Liver (tissue), 9 donors: Measurements from ENCODE around the gene CYP4F11. TPM values are rescaled to one million over a fixed set of nuclear protein-coding genes. Genes with fewer than 3 reads are reported as not detected.

ENCODE experiments used
- DNase-seq: peaks from one replicate; pipeline ENCODE4 v3.0.0-alpha.2; 2017; ENCODE audit warnings: low spot score
- H3K27ac ChIP-seq, 2 donors: one replicate each; pipeline ENCODE4 v1.7.0; 2013; ENCODE audit warnings: inconsistent platforms in 2 of 2, low read length in 2 of 2, control low read depth in 1 of 2, low read depth in 1 of 2, mild to moderate bottlenecking in 1 of 2
- H3K27me3 ChIP-seq, 4 donors: one replicate each; pipeline versions ENCODE4 v1.6.1 to v1.7.0; 2013; ENCODE audit warnings: low read length in 3 of 4, inconsistent platforms in 1 of 4, mild to moderate bottlenecking in 1 of 4, moderate library complexity in 1 of 4; ENCODE audit not compliant: control insufficient read depth in 4 of 4, insufficient read depth in 4 of 4
- H3K36me3 ChIP-seq, 4 donors: one replicate each; pipeline versions ENCODE4 v1.6.1 to v1.7.0; 2013; ENCODE audit warnings: low read length in 3 of 4, mild to moderate bottlenecking in 3 of 4, low read depth in 1 of 4, moderate library complexity in 1 of 4; ENCODE audit not compliant: control insufficient read depth in 4 of 4, insufficient read depth in 3 of 4
- H3K4me1 ChIP-seq, 4 donors: one replicate each; pipeline versions ENCODE4 v1.6.1 to v1.7.0; 2013; ENCODE audit warnings: low read length in 3 of 4, mild to moderate bottlenecking in 3 of 4, moderate library complexity in 1 of 4; ENCODE audit not compliant: control insufficient read depth in 4 of 4, insufficient read depth in 4 of 4
- H3K4me3 ChIP-seq, 3 donors: one replicate each; pipeline versions ENCODE4 v1.6.1 to v1.7.0; 2013; ENCODE audit warnings: low read length in 3 of 3, control low read depth in 1 of 3, low read depth in 1 of 3, mild to moderate bottlenecking in 1 of 3
- H3K9ac ChIP-seq, 2 donors: one replicate each; pipeline ENCODE4 v1.7.0; 2013; ENCODE audit warnings: low read length in 2 of 2, mild to moderate bottlenecking in 2 of 2, moderate library complexity in 2 of 2, control low read depth in 1 of 2, low read depth in 1 of 2
- H3K9me3 ChIP-seq, 4 donors: one replicate each; pipeline versions ENCODE4 v1.6.1 to v1.7.0; 2013; ENCODE audit warnings: low read length in 3 of 4; ENCODE audit not compliant: control insufficient read depth in 4 of 4
- ATF3 ChIP-seq: IDR thresholded peaks from 2 replicates; pipeline ENCODE4 v1.6.1; 2016; ENCODE audit warnings: antibody characterized with exemption
- CTCF ChIP-seq: fragments of 150-350 bp; IDR thresholded peaks from 2 replicates; pipeline ENCODE4 v1.5.1; 2017; ENCODE audit warnings: improper control_type of control experiment, low read depth, low read length; ENCODE audit not compliant: missing input control
- EGR1 ChIP-seq, 2 donors: IDR thresholded peaks; 2 replicates each; pipeline ENCODE4 v1.6.1; 2016 to 2018; ENCODE audit warnings: antibody characterized with exemption in 2 of 2, low read depth in 2 of 2
- FOXA1 ChIP-seq: IDR thresholded peaks from 2 replicates; pipeline ENCODE4 v1.6.1; 2016; ENCODE audit warnings: antibody characterized with exemption
- FOXA2 ChIP-seq: IDR thresholded peaks from 2 replicates; pipeline ENCODE4 v1.6.1; 2016; ENCODE audit warnings: antibody characterized with exemption
- GABPA ChIP-seq, 2 donors: IDR thresholded peaks in 1 of 2; conservative IDR thresholded peaks in 1 of 2; 2 replicates each; pipeline ENCODE4 v1.6.1; 2016; ENCODE audit warnings: antibody characterized with exemption in 2 of 2, mild to moderate bottlenecking in 1 of 2, moderate library complexity in 1 of 2
- HNF4A ChIP-seq, 2 donors: conservative IDR thresholded peaks; 2 replicates each; pipeline ENCODE4 v1.6.1; 2016; ENCODE audit warnings: antibody characterized with exemption in 2 of 2, mild to moderate bottlenecking in 2 of 2
- HNF4G ChIP-seq: IDR thresholded peaks from 2 replicates; pipeline ENCODE4 v1.6.1; 2016; ENCODE audit warnings: antibody characterized with exemption
- JUND ChIP-seq, 2 donors: IDR thresholded peaks; 2 replicates each; pipeline ENCODE4 v1.6.1; 2016; ENCODE audit warnings: antibody characterized with exemption in 2 of 2
- MAX ChIP-seq: IDR thresholded peaks from 2 replicates; pipeline ENCODE4 v1.6.1; 2016; ENCODE audit warnings: antibody characterized with exemption
- NR2F2 ChIP-seq: IDR thresholded peaks from 2 replicates; pipeline ENCODE4 v1.6.1; 2016; ENCODE audit warnings: antibody characterized with exemption
- RAD21 ChIP-seq, 2 donors: IDR thresholded peaks; 2 replicates each; pipeline ENCODE4 v1.6.1; 2016; ENCODE audit warnings: antibody characterized with exemption in 2 of 2, mild to moderate bottlenecking in 2 of 2
- REST ChIP-seq: IDR thresholded peaks from 2 replicates; pipeline ENCODE4 v1.6.1; 2016; ENCODE audit warnings: antibody characterized with exemption, mild to moderate bottlenecking
- RXRA ChIP-seq, 2 donors: IDR thresholded peaks; 2 replicates each; pipeline ENCODE4 v1.6.1; 2017 to 2018; ENCODE audit warnings: antibody characterized with exemption in 2 of 2, mild to moderate bottlenecking in 1 of 2
- SP1 ChIP-seq: IDR thresholded peaks from 2 replicates; pipeline ENCODE4 v1.6.1; 2018; ENCODE audit warnings: antibody characterized with exemption, mild to moderate bottlenecking
- TAF1 ChIP-seq: conservative IDR thresholded peaks from 2 replicates; pipeline ENCODE4 v1.6.1; 2016; ENCODE audit warnings: antibody characterized with exemption, mild to moderate bottlenecking
- YY1 ChIP-seq: IDR thresholded peaks from 2 replicates; pipeline ENCODE4 v1.6.1; 2016; ENCODE audit warnings: antibody characterized with exemption, mild to moderate bottlenecking
- ZBTB33 ChIP-seq: IDR thresholded peaks from 2 replicates; pipeline ENCODE4 v1.6.1; 2016; ENCODE audit warnings: antibody characterized with exemption
- WGBS: extraction: QIAGEN DNeasy Blood & Tissue Kit; methylation state at CpG from one replicate; pipeline ENCODE4 v1.1.7; 2013; 5-methylcytosine and 5-hydroxymethylcytosine counted together
- polyA plus RNA-seq, 2 donors: library from polyadenylated mRNA; stranded (reverse) in 1 of 2; unstranded in 1 of 2; fragments of 200-250 nt in 1 of 2; fragments of >200 nt in 1 of 2; fragmentation: Nextera tagmentation in 1 of 2; extraction: Ambion mirVana in 1 of 2; gene quantifications; one replicate each; pipeline versions ENCODE4 v1.2.1 to v1.2.3, GENCODE V29; 2013 to 2015
- total RNA-seq, 2 donors: library from RNA; depleted of rRNA; stranded (reverse); fragments of >200 nt; gene quantifications; one replicate each; pipeline ENCODE4 v1.2.3, GENCODE V29; 2014
- donor health status: healthy.
- donor health status: healthy.
- donor health status: healthy.
- donor health status: healthy.
- donor health status: healthy.

CYP4F11 gene
- total and polyA plus RNA-seq, 4 donors, result 2.1 to 77.4 (median 32.3) TPM

GRCh38 chr19:15926484-15926883, 7.8 kb downstream of the CYP4F11 start (continued):
- TF ChIP-seq REST (peak; percentile 85), GABPA (IDR thresholded peaks at IDR 0.05 in 1 of 2, conservative IDR thresholded peaks at IDR 0.05 in 1 of 2) (peak in 1 of 2 donors; percentile 59)

- H3K9me3 ChIP-seq, result no peaks in the 10 kb centered on the region
- H3K9ac ChIP-seq, result no peak overlapping the region
- H3K36me3 ChIP-seq, result peaks cover 5 to 38% (median 29%) of the 10 kb centered on the region in 4 donors
- no peak overlapping the region for H3K27ac ChIP-seq
- H3K4me3 ChIP-seq, result no peak overlapping the region
- TF ChIP-seq CTCF, result no peak
- TF ChIP-seq YY1, result no peak
- no peak for TF ChIP-seq HNF4G
- TF ChIP-seq REST, result no peak
- no peak for TF ChIP-seq RXRA (IDR thresholded peaks at IDR 0.05)
- TF ChIP-seq FOXA1, result no peak
- TF ChIP-seq GABPA (IDR thresholded peaks at IDR 0.05 in 1 of 2, conservative IDR thresholded peaks at IDR 0.05 in 1 of 2), result no peak
- TF ChIP-seq MAX, result no peak
- TF ChIP-seq ZBTB33, result no peak
- no peak for TF ChIP-seq NR2F2
- no peak for TF ChIP-seq FOXA2
- TF ChIP-seq RAD21 (IDR thresholded peaks at IDR 0.05), result no peak
- no peak for TF ChIP-seq TAF1
- no peak for TF ChIP-seq SP1
- no peak for TF ChIP-seq JUND (IDR thresholded peaks at IDR 0.05)
- no peak for TF ChIP-seq ATF3
- no peak for TF ChIP-seq EGR1 (IDR thresholded peaks at IDR 0.05; ENCODE audit: low read depth in 2 of 2)
- no peak for TF ChIP-seq HNF4A (conservative IDR thresholded peaks at IDR 0.05)
- DNase-seq, result no peak
- no peaks in the 10 kb centered on the region for H3K27me3 ChIP-seq
- WGBS, result 89% methylated on average over 8 of the region's 8 CpGs
- peaks cover 5 to 39% (median 24%) of the 10 kb centered on the region in 4 donors for H3K4me1 ChIP-seq
Measured at GRCh38 chr19:15923702-15924101, 10.6 kb downstream of the CYP4F11 start.
